OCI-LY1 (cell line): Measurements from ENCODE around the gene NSUN5.
A peak's percentile ranks its signal among the peaks of the same experiment; 100 is the strongest.
"Not testable (repeated sequence)": the region's sequence is repeated elsewhere in the genome, so short reads cannot be mapped to it uniquely, and the experiment has no call there.

Experiments
- H2AFZ ChIP-seq: fragments of 200-600 bp; sonication (generic), shearing (Covaris generic); 2 replicates; pipeline ENCODE4 v1.6.0; 2014; ENCODE audit warnings: antibody characterized with exemption, mild to moderate bottlenecking, low read length
- H3F3A ChIP-seq: fragments of 200-600 bp; sonication (generic), shearing (Covaris generic); 2 replicates; pipeline ENCODE4 v1.6.0; 2014; ENCODE audit warnings: mild to moderate bottlenecking, antibody characterized with exemption, low read length, moderate library complexity; ENCODE audit not compliant: insufficient read depth
- H3K27ac ChIP-seq: fragments of 200-600 bp; sonication (generic); 2 replicates; pipeline ENCODE4 v1.5.1; 2014; ENCODE audit warnings: low read length, mixed run types, mild to moderate bottlenecking, low read depth; ENCODE audit not compliant: poor library complexity, severe bottlenecking
- H3K27me3 ChIP-seq: fragments of 200-600 bp; sonication (generic); 2 replicates; pipeline ENCODE4 v1.6.0; 2014; ENCODE audit warnings: antibody characterized with exemption, mild to moderate bottlenecking, low read length, moderate library complexity; ENCODE audit not compliant: insufficient read depth
- H3K36me3 ChIP-seq: fragments of 200-600 bp; sonication (generic); 2 replicates; pipeline ENCODE4 v1.6.1; 2014; ENCODE audit warnings: mild to moderate bottlenecking, antibody characterized with exemption, low read length, moderate library complexity, mixed read lengths; ENCODE audit not compliant: insufficient read depth
- H3K4me1 ChIP-seq: fragments of 200-600 bp; sonication (generic); 2 replicates; pipeline ENCODE4 v1.5.1; 2014; ENCODE audit warnings: mild to moderate bottlenecking, low read length, moderate library complexity; ENCODE audit not compliant: insufficient read depth, severe bottlenecking
- H3K4me2 ChIP-seq: fragments of 200-600 bp; sonication (generic), shearing (Covaris generic); 2 replicates; pipeline ENCODE4 v1.6.1; 2014; ENCODE audit warnings: low read length
- H3K4me3 ChIP-seq: fragments of 200-600 bp; sonication (generic); 2 replicates; pipeline ENCODE4 v1.5.1; 2014; ENCODE audit warnings: low read length, low read depth, mild to moderate bottlenecking, mixed read lengths; ENCODE audit not compliant: poor library complexity, severe bottlenecking
- H3K79me2 ChIP-seq: fragments of 200-600 bp; shearing (Covaris generic); 2 replicates; pipeline ENCODE4 v1.6.1; 2016; ENCODE audit warnings: mixed run types, low read length, mixed read lengths; ENCODE audit not compliant: insufficient read depth
- H3K9ac ChIP-seq: fragments of 200-600 bp; sonication (generic), shearing (Covaris generic); 2 replicates; pipeline ENCODE4 v1.6.1; 2014; ENCODE audit warnings: mild to moderate bottlenecking, low read length, mixed read lengths
- H3K9me2 ChIP-seq: fragments of 200-600 bp; sonication (generic), shearing (Covaris generic); 2 replicates; pipeline ENCODE4 v1.6.1; 2014; ENCODE audit warnings: low read depth, mild to moderate bottlenecking, low read length, mixed read lengths
- H3K9me3 ChIP-seq: fragments of 200-600 bp; shearing (Covaris generic); 2 replicates; pipeline ENCODE4 v1.6.1; 2014; ENCODE audit warnings: low read length, mixed read lengths
- H4K20me1 ChIP-seq: fragments of 200-600 bp; sonication (generic), shearing (Covaris generic); 2 replicates; pipeline ENCODE4 v1.6.0; 2016; ENCODE audit warnings: mild to moderate bottlenecking, low read length; ENCODE audit not compliant: insufficient read depth

NSUN5 gene

GRCh38 chr7:73262416-73262815, 46.2 kb downstream of the NSUN5 start:
- H3F3A ChIP-seq, H3K9me3 ChIP-seq, H3K79me2 ChIP-seq, H3K27me3 ChIP-seq, H3K9me2 ChIP-seq, H3K9ac ChIP-seq, H3K4me2 ChIP-seq, H3K4me1 ChIP-seq, H3K36me3 ChIP-seq, H2AFZ ChIP-seq, H4K20me1 ChIP-seq, H3K4me3 ChIP-seq: not testable (repeated sequence)
- H3K27ac ChIP-seq, result peak overlapping the region; percentile 75
